Umbilical cord (tissue), 2 donors: ENCODE data around the gene NLRP6. TPM values are rescaled to one million over a fixed set of nuclear protein-coding genes. Genes with fewer than 3 reads are reported as not detected.

ENCODE experiments used
- DNase-seq: peaks from one replicate; pipeline ENCODE4 v3.0.0-alpha.2; 2015; ENCODE audit warnings: low spot score
- total RNA-seq: library from RNA; depleted of rRNA; stranded (reverse); fragments of >200 nt; gene quantifications from one replicate; pipeline ENCODE4 v1.2.3, GENCODE V29; 2014; ENCODE audit warnings: low replicate concordance; ENCODE audit not compliant: insufficient read depth

NLRP6 gene
- total RNA-seq, 1 donor from 2014 or later: not detected

DNA sequence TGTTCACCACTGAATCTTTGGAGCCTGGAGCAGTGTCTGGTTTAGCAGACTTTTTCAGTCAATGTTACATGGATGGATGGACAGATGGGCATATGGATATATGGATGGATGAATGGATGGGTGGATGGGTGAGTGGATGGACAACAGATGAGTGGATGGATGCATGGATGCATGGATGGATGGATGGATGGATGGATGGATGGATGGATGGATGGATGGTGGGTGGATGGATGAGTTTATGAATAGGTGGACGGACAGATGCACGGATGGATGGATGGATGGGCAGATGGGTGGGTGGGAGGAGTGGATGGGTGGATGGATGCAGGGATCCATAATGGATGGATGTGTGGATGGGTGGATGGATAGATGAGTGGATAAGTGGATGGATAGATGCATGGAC lies 22.4 kb upstream of the NLRP6 start:
- no peak for DNase-seq

DNA sequence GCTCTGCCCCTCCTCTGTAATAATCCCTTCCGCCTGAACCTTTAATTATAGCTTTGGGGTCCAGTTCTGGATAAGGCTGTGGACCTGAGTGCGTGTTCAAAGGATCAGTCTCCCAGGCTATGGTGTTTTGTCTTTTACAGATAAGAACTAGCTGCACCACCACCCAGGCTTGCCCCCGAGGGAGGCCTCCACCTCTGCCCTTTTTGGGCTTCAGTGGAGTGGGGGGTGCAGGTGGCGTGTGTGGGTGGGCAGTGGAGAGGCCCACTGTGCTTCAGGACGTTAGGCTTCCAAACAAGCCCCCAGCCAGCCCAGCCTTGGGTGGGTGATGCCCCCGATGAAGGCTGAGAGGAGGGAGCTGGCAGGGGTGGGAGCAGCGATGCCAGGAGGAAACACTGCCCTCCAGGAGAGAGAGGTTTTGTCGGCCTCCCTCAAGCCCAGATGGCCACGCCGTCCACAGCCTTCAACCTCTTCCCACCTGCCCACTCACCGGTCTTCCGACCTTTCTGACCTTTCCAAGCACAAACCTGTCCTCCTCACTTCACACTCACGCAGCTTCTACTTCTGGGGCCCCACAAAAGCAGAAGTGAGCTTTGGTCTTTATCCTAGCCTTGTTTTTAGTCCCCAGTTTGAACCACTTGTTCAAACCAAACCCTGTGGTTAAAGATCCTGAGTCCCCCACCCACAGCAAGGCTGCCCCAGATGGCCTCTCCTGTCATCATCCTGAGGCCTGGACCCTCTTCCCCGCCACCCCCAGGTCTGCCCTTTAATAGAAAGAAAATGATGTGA lies 21.1 kb upstream of the NLRP6 start:
- DNase-seq: no peak

DNA sequence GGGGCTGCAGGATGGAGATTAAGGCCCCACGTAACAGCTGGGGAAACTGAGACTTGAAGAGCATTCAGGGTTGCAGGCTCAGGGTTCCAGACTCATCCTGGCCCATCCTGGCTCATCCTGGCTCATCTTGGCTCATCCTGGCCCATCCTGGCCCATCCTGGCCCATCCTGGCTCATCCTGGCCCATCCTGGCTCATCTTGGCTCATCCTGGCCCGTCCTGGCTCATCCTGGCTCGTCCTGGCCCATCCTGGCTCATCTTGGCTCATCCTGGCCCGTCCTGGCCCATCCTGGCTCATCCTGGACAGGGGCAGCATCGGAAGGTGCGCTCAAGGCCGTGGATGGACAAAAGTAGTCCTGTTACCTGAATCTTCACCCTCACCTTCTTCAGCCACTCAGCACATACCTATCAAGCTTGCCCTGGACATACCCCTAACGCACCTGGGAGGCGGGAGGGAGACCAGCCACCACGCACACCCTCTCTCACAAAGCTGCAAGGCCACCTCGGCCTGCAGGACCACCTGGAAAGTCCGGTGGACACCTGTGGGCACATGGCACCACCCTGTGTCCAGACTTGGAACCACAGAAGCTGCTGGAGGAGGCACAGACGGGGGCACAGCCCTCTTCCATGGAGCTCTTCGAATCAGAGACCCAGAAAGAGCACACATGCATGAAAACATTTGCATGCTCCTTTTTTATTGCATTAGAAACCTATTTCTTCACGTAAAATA lies 20.3 kb upstream of the NLRP6 start:
- no peak for DNase-seq

DNA sequence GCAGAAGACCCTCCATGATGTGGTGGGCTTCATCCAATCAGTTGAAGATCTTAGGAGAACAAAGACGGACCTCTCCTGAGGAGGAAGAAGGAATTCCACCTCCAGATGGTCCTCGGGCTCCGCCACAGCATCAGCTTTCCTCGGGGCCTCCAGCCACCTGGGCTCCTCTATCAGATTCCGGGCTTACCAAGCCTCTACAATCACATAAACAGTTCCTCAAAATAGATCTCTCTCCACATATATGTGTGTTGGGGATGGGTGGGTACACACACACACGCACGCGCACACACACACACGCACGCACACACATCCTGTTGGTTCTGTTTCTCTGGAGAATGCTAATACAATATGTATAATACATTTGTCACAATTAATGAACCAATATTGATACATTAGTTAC lies 18.8 kb upstream of the NLRP6 start:
- no peak for DNase-seq

DNA sequence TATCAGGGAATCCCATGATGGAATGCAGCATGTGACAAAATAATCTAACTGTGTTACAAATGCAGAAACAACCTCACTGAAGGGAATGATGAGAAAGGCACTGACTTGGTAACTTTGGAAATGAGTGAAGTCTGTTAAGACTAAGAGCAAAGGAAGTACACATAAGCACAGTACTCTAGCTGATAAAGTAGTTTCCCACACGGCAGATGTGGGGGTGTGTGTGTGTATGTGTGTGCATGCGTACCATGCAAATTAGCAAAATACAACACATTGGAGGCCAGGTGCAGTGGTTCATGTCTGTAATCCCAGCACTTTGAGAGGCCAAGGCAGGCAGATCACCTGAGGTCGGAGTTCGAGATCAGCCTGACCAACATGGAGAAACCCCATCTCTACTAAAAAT lies 16.6 kb upstream of the NLRP6 start:
- no peak for DNase-seq

DNA sequence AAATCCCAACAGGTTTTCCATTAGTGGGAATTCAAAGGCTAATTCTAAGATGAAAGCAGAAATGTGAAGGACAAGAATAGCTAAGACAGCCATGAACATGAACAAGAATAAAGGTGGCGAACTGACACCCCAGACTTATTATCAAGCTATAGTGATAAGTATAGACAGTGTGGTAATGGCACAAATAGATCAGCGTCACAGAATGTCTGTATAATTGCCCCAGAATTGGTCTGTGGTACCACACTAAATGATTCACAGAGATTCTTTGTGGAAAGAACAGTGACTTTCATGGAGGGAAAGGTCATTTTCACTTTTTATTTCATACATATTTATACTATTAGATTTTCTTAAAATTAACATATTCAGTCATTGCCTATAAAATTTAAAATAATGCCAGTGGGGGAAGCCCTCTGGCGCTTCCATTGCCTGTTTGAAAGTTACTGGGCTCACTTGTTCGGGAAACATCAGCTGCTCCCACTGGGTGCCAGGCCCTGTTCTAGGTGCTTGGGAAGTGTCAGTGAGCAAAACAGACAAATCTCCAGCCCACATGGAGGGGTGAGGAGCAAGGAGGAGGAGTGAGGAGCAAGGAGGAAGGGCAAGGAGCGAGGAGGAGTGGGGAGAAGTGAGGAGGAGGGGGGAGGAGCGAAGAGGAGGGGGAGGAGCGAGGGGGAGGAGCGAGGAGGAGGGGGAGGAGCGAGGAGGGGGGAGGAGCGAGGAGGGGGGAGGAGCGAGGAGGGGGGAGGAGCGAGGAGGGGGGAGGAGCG lies 11.3 kb upstream of the NLRP6 start:
- DNase-seq: no peak

DNA sequence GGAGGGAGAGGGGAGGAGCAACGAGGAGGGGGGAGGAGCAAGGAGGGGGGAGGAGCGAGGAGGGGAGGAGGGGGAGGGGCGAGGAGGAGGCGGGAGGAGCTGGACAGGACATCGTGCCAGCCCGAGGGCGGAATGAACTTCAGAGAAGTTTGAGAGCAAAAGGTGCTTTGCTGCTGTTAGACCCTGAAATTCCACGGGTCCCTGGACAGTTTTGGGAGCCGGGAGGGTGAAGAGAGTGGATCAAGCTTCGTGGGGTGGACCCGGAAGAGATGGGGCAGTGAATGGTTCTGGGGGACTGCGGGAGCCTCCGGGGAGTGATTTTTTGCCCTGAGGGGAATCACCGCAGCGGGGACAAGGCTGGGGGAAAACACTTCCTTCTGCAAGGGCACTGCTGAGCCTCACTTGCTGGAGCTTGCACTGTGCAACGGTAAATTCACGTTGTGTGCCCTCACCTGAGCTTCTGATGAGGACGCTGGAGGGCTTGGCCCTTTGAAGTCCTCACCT lies 10.7 kb upstream of the NLRP6 start:
- no peak for DNase-seq

DNA sequence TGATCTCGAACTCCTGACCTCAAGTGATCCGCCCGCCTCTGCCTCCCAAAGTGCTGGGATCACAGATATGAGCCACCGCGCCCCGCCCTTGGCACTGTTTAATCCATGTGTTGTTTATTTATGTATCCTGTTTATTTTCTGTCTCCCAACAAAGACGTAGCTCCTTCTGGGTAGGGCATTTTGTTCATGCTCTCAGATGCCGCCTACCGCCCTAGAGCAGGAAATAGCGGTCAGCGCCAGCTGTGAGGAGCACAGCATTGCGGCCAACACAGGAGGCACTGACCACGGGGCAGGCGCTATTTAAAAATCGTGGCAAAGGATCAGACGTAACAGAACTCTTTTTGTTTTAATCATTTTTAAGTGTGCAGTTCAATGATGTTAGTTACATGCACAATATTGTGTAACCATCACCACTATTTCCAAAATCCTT lies 9.5 kb upstream of the NLRP6 start:
- DNase-seq: peak; percentile 25

DNA sequence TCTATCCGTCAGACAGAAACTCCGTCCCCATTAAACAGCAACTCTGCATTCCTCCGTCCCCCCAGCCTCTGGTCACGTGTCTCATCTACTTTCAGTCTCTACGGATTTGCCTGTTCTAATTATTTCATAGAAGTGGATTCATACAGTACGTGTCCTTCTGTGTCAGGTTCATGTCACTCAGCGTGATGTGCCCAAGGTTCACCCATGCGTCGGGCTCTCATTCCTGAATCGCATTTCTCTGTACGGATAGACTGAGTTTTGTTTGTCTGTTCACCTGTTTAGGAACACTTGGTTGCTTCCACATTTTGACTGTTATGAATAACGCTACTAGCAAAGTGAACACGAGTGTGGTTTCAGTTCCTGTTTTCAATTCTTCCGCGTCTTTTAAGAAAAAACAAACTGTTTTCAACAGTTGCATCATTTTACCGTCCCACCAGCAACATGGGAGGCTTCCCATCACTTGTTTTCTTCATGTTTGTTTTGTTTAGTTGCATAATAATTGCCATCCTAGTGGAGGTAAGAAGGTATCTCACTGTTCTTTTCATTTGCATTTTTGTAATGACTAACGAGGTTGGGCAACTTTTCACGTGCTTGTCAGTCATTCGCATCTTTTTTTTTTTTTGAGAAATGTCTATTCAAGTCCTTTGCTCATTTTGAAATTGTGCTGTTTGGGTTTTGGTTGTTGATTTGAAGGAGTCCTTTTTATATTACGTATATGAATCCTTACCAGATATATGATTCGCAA lies 8.9 kb upstream of the NLRP6 start:
- DNase-seq: peak; percentile 51

DNA sequence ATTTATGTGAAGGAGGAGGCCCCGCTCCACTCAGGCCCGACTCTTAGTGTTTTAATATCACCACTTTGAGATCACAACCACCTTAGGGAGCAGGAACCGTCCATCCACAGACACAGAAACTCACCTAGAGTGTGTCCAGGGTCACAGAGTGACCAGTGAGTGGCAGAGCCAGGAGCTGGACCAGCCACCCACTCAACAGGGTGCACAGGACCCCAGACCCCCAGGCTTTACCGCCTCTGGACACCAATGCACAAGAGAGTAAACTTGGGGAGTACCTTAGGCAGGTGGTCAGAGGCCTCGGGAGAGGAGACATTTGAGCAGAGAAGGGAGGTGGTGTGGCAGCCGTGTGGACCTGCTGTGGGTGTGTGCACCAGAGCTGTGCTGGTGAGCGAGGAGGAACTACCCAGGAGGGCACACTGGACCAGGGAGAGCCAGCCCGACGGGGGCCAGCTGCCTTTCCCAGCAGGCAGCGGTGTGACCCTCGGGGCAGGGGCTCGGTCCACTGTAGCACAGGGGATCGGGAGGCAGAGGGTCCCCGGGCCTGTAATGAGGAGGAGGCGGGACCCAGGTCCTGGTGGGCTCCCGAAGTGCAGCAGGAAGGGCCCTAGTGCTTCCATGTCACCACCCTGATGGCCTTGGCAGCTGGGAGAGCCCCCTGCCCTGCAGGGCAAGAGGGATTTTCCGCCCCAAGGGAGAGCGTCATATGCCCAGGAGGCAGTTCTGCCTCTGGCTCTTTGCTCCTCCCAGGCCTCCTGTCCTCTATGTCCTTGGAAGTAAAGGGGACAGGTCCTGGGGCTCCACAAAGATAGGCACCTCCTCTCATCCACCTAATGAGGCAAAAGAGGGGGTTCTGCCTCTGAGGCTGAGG lies 7.5 kb upstream of the NLRP6 start:
- no peak for DNase-seq

DNA sequence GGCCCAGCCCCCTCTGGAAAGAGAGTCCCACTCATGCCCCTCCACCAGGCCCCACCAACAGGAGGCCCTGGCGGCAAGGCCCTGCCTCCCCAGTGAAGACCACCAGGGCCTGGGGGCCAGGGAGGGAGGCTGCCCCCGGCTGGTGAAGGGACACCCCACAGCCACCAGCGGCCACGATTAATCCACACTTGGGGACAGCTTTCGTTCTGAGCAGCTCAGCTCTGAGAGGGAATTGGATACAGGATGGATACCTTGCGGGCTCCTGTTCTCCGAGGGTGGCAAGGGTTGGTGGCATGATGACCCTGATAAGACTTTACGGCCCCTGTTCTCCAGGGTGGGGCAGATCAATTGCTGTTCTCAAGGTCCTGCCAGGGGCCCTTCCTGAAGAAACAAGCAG lies 6.9 kb upstream of the NLRP6 start:
- no peak for DNase-seq

DNA sequence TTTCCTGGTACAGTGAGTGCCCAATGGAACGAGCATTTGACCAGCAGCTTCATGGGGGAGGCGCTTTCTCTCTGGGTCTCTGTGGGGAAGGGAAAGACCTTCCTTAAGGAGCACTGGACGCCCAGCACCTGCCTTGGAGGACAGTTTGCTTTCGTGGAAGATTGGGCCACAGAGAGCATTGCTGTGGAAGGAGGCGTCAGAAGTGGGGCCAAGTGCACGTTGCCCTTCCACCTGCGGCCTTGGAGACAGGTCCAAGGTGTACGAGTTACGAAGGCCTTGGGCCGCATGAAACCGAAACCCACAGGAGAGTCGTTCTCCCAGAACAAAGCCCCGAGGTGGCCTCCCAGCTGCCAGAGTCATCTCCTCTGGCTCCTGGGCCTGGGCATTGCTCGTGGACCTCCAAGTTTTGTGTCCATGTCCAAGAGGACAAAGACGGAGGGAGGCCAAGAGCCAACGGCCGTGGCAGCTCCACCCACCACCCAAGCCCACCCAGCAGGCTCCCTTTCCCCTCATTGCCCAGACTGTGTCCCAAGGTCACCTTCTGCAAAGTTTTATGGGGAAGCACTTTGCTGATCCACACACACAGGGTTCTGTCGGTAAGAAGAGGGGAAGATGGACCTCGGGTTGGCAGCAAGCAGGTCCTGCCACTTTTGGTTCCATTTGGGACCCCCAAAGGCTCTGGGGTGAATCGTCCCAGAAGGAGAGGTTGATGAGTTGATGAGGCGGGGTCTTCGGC lies 5.8 kb upstream of the NLRP6 start:
- DNase-seq: no peak

DNA sequence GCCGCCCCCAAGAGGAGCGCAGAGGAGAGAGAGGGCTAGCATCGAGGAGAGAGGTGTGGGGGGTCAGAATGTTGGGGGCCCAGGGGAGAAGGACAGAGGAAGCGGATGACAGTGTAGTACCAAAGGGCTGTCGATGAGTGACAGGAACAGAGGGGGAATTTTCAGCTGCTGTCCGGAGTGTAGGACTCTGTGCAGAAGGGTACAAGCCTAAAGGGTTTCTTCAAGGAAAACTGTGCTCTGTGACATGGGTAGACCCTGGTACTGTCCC lies 5.3 kb upstream of the NLRP6 start:
- no peak for DNase-seq

DNA sequence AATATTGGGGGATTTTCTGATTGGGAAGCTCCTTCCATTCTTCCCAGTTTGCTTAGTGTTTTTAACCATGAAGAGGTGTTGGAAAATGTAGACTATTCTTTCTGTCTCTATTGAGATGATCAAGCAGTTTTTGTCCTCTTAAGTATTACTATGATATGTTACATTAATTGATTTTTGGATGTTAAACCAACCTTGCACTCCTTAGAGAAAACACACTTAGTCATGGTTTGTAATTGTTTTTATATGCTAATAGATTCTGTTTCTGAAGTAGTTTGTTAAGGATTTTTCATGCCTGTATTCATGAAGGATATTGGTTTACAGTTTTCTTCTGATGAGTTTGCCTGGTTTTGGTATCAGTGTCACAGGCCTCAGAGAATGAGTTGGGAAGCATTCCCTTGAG lies 2.0 kb upstream of the NLRP6 start:
- DNase-seq: no peak

DNA sequence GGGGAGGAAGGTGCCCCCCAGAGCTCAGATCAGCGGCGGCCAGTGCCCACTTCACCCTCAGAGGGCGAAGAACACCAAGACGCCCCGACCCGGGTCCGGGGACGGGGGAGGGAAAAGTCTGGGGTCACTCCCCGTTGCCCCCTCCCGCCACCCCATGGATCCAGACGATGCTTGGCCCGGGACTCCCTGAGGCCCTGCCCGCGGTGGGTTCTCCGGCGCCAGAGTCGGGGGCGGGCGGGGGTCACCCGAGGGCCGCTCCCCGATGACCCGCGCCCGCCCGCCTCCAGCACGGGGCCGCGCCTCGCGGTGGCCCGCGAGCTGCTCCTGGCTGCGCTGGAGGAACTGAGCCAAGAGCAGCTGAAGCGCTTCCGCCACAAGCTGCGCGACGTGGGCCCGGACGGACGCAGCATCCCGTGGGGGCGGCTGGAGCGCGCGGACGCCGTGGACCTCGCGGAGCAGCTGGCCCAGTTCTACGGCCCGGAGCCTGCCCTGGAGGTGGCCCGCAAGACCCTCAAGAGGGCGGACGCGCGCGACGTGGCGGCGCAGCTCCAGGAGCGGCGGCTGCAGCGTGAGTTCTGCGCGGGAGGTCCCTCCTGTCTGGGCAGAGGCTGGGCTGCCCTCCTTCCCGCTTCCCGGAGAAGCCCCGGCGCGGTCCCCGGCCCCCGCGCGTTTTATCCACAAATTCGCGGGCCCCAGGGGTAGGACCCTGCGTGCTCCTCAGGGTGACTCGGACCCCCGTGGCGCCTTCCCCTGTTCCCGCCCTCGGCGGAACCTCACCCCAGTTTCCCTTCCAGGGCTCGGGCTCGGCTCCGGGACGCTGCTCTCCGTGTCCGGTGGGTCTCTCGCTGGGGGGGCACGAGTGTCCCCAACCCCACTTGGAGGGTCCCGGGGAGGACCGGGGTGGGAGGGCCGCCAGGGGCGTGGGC lies 1.1 kb downstream of the NLRP6 start:
- DNase-seq: no peak

DNA sequence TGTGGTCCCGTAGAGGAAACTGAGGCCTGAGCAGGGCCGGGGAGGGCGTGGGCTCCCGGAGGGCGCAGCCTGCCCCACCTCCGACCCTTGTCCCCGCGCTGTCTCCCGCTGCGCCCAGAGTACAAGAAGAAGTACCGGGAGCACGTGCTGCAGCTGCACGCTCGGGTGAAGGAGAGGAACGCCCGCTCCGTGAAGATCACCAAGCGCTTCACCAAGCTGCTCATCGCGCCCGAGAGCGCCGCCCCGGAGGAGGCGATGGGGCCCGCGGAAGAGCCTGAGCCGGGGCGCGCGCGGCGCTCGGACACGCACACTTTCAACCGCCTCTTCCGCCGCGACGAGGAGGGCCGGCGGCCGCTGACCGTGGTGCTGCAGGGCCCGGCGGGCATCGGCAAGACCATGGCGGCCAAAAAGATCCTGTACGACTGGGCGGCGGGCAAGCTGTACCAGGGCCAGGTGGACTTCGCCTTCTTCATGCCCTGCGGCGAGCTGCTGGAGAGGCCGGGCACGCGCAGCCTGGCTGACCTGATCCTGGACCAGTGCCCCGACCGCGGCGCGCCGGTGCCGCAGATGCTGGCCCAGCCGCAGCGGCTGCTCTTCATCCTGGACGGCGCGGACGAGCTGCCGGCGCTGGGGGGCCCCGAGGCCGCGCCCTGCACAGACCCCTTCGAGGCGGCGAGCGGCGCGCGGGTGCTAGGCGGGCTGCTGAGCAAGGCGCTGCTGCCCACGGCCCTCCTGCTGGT lies 1.9 kb downstream of the NLRP6 start:
- no peak for DNase-seq

DNA sequence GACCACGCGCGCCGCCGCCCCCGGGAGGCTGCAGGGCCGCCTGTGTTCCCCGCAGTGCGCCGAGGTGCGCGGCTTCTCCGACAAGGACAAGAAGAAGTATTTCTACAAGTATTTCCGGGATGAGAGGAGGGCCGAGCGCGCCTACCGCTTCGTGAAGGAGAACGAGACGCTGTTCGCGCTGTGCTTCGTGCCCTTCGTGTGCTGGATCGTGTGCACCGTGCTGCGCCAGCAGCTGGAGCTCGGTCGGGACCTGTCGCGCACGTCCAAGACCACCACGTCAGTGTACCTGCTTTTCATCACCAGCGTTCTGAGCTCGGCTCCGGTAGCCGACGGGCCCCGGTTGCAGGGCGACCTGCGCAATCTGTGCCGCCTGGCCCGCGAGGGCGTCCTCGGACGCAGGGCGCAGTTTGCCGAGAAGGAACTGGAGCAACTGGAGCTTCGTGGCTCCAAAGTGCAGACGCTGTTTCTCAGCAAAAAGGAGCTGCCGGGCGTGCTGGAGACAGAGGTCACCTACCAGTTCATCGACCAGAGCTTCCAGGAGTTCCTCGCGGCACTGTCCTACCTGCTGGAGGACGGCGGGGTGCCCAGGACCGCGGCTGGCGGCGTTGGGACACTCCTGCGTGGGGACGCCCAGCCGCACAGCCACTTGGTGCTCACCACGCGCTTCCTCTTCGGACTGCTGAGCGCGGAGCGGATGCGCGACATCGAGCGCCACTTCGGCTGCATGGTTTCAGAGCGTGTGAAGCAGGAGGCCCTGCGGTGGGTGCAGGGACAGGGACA lies 2.7 kb downstream of the NLRP6 start:
- no peak for DNase-seq
